ENCODE data around the gene TDRKH.

GRCh38 chr1:151737026-151737425 is 53.3 kb downstream of the TDRKH start:
- TF ChIP-seq CTCF (IDR thresholded peaks at IDR 0.05) (no peak), POLR2A (IDR thresholded peaks at IDR 0.05) (no peak)

Data from testis (tissue), 2 donors.